ENCODE results near the gene KLHL3.

DNA sequence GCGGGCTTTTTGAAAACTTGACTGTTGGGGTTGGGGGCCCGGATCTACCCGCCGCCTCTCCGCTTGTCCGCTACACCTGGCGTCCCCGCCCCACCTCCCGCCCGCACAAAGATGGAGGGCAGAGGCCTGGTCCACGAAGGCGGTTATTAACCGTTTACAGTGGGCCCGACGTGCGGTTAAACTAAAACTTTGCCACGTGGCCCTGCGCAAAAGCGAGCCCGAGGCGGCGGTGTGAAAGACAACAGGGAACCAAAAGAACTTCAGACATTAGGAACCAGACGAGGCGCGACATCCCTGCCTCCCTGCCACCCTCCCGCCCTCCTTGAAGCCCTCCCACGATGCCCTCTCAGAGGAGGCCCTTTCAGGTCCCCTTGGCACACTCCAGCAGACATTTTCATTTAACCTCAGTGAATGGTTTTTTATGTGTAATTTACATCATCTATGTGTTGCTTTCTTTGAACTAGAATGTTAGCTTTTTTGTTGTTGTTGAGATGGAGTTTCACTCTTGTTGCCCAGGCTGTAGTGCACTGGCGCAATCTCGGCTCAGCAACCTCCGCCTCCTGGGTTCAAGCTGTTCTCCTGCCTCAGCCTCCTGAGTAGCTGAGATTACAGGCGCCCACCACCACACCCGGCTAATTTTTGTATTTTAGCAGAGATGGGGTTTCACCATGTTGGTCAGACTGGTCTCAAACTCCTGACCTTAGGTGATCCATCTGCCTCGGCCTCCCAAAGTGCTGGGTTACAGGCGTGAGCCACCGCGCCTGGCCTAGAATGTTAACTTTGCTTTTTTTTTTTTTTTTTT, 19.3 kb upstream of the KLHL3 start:
- TF ChIP-seq, protein P1, sequence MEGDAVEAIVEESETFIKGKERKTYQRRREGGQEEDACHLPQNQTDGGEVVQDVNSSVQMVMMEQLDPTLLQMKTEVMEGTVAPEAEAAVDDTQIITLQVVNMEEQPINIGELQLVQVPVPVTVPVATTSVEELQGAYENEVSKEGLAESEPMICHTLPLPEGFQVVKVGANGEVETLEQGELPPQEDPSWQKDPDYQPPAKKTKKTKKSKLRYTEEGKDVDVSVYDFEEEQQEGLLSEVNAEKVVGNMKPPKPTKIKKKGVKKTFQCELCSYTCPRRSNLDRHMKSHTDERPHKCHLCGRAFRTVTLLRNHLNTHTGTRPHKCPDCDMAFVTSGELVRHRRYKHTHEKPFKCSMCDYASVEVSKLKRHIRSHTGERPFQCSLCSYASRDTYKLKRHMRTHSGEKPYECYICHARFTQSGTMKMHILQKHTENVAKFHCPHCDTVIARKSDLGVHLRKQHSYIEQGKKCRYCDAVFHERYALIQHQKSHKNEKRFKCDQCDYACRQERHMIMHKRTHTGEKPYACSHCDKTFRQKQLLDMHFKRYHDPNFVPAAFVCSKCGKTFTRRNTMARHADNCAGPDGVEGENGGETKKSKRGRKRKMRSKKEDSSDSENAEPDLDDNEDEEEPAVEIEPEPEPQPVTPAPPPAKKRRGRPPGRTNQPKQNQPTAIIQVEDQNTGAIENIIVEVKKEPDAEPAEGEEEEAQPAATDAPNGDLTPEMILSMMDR (IDR thresholded peaks at IDR 0.05 in 8 of 11, conservative IDR thresholded peaks at IDR 0.05 in 3 of 11), result peak in 1 of 11 experiments; percentile 7
- TF ChIP-seq POLR2AphosphoS5 (IDR thresholded peaks at IDR 0.05), result no peak
- TF ChIP-seq POLR2A (IDR thresholded peaks at IDR 0.05), result no peak
